Body of pancreas (tissue), 4 donors: ENCODE results near the gene ZNF488.

Experiments used
- POLR2A ChIP-seq, 3 donors: fragments of 450-650 bp; IDR thresholded peaks; one replicate each; pipeline ENCODE4 v1.6.1; 2016; ENCODE audit warnings: antibody characterized with exemption in 3 of 3, mild to moderate bottlenecking in 2 of 3
- TF ChIP-seq, protein P1 (sequence below), 7 experiments: fragments of 450-650 bp in 4 of 7; fragments of 200-600 bp in 3 of 7; sonication (generic) in 3 of 7; IDR thresholded peaks; one replicate each; pipeline ENCODE4 v1.5.1; 2016 to 2019; ENCODE audit warnings: antibody characterized with exemption in 7 of 7

DNA sequence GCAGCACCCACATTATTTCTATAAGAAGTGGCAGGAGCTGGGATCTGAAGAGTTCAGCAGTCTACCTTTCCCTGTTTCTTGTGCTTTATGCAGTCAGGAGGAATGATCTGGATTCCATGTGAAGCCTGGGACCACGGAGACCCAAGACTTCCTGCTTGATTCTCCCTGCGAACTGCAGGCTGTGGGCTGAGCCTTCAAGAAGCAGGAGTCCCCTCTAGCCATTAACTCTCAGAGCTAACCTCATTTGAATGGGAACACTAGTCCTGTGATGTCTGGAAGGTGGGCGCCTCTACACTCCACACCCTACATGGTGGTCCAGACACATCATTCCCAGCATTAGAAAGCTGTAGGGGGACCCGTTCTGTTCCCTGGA lies 36.8 kb downstream of the ZNF488 start:
- TF ChIP-seq POLR2A (IDR thresholded peaks at IDR 0.05), result no peak
- TF ChIP-seq, protein P1, sequence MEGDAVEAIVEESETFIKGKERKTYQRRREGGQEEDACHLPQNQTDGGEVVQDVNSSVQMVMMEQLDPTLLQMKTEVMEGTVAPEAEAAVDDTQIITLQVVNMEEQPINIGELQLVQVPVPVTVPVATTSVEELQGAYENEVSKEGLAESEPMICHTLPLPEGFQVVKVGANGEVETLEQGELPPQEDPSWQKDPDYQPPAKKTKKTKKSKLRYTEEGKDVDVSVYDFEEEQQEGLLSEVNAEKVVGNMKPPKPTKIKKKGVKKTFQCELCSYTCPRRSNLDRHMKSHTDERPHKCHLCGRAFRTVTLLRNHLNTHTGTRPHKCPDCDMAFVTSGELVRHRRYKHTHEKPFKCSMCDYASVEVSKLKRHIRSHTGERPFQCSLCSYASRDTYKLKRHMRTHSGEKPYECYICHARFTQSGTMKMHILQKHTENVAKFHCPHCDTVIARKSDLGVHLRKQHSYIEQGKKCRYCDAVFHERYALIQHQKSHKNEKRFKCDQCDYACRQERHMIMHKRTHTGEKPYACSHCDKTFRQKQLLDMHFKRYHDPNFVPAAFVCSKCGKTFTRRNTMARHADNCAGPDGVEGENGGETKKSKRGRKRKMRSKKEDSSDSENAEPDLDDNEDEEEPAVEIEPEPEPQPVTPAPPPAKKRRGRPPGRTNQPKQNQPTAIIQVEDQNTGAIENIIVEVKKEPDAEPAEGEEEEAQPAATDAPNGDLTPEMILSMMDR (IDR thresholded peaks at IDR 0.05), result no peak
